GM19438 (cell line): ENCODE results near the gene CYP2E1.
"Not testable (repeated sequence)": the region's sequence is repeated elsewhere in the genome, so short reads cannot be mapped to it uniquely, and the experiment has no call there.

ENCODE experiments used
- ATAC-seq: cut with Tn5 transposase; IDR thresholded peaks from one replicate; pipeline ENCODE4 v1.9.1; 2021; ENCODE audit warnings: low read depth; ENCODE audit not compliant: unreplicated experiment

CYP2E1 gene

GRCh38 chr10:133528296-133528844, 1.2 kb downstream of the CYP2E1 start:
- ATAC-seq: no peak

DNA sequence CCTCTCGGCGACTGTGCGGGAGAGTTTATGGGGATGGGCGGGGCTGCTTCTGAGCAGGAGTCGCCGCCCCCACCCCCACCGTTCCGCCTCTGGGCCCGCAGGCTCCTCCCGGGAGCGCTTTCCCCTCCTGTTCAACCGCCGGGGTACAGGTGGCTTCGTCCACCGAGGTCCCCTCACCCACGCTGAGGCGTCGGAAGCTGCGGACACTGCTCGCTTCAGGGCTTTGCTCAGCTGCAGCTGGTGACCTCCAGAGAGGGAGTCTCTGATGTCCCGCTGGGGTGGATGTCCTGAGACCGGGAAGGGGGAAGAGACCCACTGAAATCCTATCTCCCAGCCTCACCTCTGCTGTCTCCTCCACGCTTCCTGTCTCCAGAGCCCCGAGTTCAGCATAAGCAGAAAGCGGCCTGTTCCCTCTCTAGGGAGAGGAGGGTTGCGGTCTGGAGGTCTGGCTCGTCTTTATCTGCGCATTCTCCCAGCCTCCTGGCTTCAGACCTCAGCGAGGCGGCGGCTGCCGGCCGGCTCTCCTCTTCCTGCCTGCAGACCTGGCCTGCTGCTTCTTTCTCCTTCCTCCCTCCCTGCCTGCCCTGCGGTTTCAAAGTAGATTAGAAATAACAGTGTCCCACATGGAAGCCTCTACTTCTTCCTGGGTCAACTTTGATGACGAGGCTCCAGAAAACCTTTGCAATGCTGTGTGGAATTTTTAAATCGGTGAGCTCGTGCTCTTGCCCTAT, 1.8 kb downstream of the CYP2E1 start:
- ATAC-seq: no peak

DNA sequence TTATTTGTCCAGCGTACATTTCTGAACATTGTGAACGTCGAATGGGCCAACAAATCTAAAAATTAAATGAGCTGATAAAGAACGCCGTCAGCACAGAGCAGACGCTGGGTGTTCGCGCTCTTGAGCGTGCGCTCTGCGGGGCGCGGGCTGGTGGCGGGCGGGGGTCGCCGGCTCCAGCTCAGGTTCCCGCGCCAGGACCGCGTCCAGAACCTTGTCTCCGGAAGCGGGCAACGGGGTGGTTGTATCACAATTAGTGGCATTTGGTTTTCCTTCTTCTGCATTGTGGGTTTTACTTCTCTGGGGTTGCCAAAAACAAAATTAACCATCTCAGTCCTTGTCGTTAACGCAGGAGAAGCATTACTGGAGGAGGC, 2.4 kb downstream of the CYP2E1 start:
- no peak for ATAC-seq

- no peak for ATAC-seq
Measured at GRCh38 chr10:133530506-133530905, 3.3 kb downstream of the CYP2E1 start.

GRCh38 chr10:133532871-133533270, 5.7 kb downstream of the CYP2E1 start:
- ATAC-seq: no peak

- ATAC-seq: no peak
Measured at GRCh38 chr10:133534417-133534816, 7.3 kb downstream of the CYP2E1 start.

- no peak for ATAC-seq
Measured at GRCh38 chr10:133536198-133536597, 9.0 kb downstream of the CYP2E1 start.

- no peak for ATAC-seq
Measured at GRCh38 chr10:133537546-133538545, 10.7 kb downstream of the CYP2E1 start.

- not testable (repeated sequence) for ATAC-seq
Measured at GRCh38 chr10:133541441-133541975, 14.3 kb downstream of the CYP2E1 start.

DNA sequence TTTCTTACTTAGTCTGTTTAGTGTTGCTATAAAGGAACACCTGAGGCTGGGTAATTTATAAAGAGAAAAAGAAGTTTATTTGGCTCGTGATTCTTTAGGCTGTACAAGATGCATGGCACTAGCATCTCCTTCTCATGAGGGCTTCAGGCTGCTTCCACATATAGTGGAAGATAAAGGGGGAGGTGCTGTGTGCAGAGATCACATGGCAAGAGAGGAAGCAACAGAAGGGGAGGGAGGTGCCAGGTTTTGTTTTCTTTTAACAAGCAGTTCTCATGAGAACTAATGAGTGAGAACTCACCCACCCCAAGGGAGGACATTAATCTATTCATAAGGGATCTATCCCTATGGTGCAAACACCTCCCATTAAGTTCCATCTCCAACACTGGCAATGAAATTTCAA, 17.3 kb downstream of the CYP2E1 start:
- no peak for ATAC-seq

- no peak for ATAC-seq
Measured at GRCh38 chr10:133554600-133554999, 27.4 kb downstream of the CYP2E1 start.

GRCh38 chr10:133555521-133555920, 28.4 kb downstream of the CYP2E1 start:
- ATAC-seq: no peak

GRCh38 chr10:133557381-133557780, 30.2 kb downstream of the CYP2E1 start:
- no peak for ATAC-seq

DNA sequence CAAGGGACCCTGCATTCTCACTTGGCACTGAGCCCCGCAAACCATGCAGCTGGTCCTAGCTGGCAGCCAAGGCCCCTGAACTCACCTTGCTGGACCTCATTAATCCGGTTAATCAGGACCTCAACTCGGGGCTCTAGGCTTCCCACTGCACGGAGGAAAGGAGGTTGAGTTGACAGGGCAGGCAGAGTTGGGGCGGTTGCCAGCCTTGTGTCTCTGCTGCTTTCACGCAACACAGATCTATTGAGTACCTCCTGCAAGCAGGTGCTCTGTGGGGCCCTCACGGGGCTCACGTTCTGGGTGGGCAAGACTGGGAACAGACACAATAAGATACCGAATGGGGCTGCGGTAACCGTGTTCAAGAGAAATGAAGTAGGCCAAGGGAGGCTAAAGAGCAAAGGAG, 32.1 kb downstream of the CYP2E1 start:
- no peak for ATAC-seq

DNA sequence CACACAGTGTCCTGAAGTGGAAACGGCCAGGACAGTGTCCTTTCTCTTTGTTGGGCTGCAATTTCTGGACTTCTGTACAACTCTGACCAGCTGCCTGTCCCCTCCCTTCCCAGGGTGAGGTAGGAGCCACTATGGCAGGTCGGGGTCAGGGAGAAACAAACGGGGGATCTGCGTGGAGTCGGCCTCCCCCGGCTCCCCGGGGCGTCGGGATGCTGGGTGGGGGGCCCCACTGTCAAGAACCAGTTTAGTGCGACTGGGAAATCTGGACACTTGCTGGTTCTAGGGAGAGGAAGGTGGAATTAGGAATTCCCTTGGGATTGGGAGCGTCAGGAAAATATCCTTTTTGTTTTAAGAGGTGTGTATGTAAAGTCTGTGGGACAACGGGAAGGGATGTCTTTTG, 37.7 kb downstream of the CYP2E1 start:
- no peak for ATAC-seq

- ATAC-seq: no peak
Measured at GRCh38 chr10:133565441-133566294, 38.5 kb downstream of the CYP2E1 start, which contains the start of gene SYCE1. Gene SYCE1 (minus strand): TSS chr10:133565583. CDS start chr10:133565529, 54 bp downstream.

- ATAC-seq: no peak
Measured at GRCh38 chr10:133567119-133567518, 40.0 kb downstream of the CYP2E1 start.

- ATAC-seq: no peak
Measured at GRCh38 chr10:133567609-133568286, 40.6 kb downstream of the CYP2E1 start.

DNA sequence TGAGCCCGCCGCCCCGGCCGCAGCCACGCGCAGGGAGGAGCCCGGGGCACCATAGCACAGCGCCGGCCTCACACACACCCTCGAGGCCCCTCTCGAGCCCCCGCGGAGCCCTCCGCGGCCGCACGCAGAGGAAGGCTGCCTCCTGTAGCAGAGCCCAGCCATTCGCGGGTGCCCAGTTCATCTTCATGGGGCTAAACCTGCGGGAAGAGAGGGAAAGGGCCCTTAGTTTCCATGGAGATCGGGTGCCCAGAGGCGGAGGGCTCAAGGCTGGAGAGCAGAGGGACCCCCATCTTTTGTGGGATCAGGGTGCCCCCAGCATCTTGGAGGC, 41.1 kb downstream of the CYP2E1 start:
- no peak for ATAC-seq
